HG03565 (cell line): ENCODE measurements around the gene UACA.

Experiments
- ATAC-seq: cut with Tn5 transposase; IDR thresholded peaks from one replicate; pipeline ENCODE4 v1.9.1; 2021; ENCODE audit warnings: mild to moderate bottlenecking, moderate library complexity; ENCODE audit not compliant: unreplicated experiment

UACA gene

DNA sequence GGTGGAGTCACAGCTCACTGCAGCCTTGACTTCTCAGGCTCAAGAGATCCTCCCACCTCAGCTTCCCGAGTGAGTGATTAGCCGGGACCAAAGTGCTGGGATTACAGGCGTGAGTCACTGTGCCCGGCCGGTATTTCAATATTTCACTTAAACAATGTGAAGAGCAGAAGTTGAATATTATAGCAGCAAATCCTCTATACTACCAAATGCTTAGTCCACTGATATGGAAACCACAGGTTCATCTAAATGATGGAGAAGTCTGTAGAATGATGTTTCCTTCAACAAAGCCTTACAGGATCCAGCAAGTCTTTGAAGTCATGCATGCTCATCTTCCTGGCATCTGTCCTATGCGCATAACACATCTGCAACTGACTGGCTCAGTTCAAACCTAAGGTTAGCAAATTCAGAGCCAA is 20.3 kb upstream of the UACA start:
- no peak for ATAC-seq

DNA sequence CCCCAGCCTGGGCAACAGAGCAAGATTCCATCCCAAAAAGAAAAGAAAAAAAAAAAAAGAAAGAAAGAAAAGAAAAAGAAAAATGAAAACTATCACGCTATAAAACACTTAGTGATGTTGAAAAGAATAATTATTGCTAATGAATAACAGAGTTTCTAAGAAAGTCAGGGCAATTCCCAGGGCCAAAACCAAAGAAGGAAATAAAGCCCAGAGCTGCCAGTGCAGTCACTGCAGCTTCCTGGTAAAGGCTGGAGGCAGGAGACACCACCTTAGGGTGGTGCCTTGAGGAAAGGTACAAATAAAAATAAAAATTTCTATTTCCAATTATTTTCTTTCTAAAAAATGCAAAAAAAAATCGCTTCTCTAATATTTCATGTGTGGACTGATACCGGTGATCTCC is 19.7 kb upstream of the UACA start:
- ATAC-seq: no peak

DNA sequence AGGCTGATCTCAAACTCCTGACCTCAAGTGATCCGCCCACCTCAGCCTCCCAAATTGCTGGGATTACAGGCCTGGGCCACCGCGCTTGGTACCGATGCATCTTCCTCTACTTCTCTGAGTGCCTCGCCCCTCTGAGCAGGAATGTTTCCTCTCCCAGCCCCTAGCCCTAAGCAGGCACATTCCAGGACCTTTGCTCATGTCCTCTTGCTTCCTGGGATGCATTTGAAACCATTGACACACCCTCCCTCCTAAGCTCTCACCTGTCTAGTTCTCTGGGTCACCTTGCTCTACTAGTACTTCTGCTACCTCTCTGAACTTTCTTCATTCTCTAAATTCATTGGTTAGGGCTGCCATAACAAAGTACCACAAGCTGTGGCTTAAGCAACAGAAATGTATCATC is 17.9 kb upstream of the UACA start:
- no peak for ATAC-seq

DNA sequence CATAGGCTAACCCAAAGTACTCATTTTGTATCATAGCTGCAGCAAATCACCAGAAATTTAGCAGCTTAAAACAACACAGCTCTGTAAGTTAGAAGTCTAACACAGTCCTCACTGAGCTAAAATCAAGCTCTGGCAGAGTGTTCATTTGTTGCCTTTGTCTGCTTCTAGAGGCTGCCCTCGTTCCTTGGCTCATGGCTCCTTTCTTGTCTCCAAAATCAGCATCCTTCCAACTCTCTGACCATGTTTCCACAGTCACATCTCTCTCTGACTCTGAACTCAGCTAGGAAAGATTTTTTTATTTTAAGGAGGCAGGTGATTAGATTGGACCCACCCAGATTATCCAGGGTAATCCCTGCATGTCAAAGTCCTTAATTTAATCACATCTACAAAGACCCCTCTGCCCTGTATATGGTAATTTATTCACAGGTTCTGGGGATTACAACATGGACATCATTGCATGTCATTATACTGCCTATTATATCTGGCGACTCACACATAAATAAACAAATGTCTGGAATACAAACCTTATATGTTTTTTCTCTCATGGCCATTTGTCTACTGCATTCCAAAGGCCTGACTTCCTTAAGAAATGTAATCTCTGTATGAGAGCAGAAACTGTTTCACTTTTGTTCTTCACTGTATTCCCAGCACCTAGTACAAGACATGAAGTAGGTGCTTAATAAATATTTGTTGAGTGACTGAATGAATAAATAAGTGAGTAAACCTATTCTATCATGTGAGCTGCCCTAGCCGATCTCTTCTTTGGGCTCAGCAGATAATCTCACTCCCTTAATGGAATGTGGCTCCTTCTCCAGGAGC is 15.1 kb upstream of the UACA start:
- no peak for ATAC-seq

DNA sequence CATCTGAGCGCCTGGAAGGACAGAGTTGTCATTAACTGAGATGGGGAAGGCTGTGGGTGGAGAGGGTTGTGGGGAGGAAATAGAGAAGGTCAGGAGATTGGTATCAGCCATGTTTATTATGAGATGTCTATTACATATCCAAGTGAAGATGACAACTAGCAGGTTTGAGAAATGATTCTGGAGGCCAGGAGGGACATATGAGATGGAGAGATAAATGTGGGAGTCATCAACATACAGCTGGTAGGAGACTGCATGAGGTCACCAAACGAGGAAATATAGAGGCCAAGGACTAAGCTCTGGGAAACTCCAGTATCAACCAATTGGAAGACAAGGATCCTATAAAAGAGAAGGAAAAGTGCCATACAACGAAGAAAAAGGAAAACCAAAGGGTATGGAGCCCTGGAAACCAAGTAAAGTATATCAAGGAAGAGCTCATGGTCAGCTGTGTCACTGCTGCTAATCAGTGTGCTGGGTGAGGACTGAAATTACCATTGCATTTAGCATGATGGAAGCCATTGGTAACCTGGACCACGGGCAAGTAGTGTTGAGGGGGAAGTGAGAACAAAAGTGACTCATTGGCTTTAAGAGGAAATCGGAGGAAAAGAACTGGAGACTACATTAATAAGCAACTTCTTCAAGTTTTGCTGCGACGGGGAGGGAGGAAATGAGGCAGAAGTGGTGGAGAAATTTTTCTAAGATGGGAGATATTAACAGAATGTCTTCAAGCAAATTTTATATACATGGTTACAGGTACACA is 14.0 kb upstream of the UACA start:
- no peak for ATAC-seq

DNA sequence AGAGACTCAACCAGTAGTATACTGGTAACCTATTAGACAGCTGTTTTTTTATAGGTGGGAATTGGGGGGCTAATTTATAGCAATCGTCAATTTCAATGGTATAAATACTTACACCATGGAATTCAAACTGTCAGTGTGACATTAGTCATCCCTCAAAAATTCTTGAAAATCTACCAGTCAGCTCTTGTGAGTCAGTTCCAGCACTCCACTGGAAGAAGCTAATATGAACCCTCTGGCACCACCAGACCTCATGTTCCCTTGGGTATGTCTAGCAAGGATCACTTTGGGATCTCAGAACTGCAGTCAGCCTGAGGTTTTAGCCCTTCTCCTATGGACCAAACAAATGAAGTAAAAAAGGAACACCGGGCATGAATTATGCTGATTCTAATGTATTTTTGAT is 11.8 kb upstream of the UACA start:
- no peak for ATAC-seq

DNA sequence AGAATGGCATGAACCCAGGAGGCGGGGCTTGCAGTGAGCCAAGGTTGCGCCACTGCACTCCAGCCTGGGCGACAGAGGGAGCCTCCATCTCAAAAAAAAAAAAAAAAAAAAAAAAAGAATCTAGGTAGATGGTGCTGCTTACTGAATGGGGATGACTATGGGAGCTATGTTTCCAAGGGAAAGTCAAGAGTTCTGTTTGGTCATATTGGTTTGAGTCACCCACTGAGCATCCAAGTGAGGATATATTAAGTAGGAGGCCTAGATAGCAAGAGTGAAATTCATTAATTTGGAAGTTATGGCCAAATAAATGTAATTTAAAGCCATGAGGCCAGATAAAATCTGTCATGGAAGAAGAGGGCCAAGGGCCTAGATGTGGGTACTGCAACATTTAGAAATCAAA is 9.0 kb upstream of the UACA start:
- no peak for ATAC-seq

DNA sequence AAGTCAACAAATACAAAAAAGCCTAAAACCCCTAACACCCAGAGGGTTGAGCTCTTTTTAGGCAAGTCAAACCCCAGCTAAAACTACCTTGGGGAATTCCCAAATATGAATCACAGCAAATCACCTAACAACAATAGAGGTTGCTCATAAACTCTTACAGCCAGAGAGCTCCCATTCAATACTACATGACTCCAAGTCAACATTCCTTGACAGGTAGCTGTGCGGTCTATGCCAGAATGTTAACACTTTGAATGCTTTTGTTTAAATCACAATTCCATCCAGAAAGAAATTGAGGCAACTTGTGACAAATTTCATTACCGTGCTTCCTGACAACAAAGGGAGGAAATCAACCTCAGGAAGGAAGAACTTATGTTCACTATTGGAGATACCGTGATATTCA is 7.5 kb upstream of the UACA start:
- no peak for ATAC-seq

DNA sequence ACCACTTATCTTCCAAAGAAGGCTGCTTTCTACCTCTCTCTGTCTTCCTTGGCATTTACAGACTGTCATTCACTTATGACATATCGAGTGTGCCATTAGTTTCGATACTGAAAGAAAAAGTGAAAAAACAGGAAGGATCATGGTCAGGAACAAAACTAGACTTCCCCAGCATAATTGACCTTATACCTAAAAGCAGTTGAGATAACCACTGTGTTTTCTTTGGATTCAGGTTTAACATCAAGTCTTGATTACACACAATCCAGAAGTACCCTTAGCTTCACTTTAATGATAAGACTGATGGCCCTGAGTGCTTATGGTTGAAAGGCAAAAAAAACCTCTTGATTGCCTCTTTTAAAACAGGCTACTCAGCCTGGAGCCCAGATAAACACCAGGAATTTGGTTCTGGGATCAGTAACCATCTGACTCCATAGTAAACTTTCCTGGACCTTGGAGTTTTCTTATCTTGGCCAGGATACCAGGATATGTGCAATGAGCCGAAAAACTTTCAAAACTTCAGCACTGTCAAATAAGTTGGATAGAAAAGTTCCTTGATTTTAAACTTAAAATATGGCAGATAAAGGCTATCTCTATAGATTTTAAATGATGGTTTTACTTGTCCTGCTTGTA is 5.0 kb upstream of the UACA start:
- no peak for ATAC-seq

DNA sequence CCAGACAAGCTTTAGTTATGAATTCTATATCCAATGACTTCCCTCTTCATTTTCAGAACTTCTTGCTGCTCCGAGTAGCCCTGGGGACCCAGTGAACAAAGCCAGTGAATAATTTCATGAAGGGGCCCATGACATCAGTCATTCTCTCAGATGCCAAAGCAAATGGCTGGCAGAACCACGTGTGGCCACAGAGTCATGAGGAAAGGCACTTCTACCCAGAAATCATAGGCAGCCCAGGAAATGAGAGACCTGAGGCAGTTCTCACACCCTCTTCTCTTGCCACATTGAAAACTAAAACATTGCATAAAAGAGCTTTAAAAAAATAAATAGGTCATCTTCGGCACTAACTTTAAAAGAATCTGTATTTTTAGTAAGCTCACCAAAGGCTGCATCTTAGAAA is 4.3 kb upstream of the UACA start:
- no peak for ATAC-seq

DNA sequence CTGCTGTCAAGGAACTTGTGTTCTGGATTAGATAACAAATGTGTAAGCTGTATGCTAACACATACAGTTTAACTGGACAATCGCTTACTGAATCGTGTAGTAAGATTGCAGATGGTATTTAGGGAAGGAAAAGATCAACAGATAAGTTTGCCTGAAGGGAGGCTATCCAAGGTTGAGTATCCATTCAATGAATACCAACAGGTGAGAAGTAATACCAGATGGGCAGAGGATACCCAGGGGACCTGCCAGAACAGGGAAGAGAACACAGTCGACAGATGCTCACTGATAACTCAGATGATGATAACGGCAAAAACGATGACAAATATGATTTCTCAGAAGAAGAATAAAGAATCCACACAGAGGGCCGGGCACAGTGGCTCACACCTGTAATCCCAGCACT is 3.2 kb upstream of the UACA start:
- no peak for ATAC-seq

DNA sequence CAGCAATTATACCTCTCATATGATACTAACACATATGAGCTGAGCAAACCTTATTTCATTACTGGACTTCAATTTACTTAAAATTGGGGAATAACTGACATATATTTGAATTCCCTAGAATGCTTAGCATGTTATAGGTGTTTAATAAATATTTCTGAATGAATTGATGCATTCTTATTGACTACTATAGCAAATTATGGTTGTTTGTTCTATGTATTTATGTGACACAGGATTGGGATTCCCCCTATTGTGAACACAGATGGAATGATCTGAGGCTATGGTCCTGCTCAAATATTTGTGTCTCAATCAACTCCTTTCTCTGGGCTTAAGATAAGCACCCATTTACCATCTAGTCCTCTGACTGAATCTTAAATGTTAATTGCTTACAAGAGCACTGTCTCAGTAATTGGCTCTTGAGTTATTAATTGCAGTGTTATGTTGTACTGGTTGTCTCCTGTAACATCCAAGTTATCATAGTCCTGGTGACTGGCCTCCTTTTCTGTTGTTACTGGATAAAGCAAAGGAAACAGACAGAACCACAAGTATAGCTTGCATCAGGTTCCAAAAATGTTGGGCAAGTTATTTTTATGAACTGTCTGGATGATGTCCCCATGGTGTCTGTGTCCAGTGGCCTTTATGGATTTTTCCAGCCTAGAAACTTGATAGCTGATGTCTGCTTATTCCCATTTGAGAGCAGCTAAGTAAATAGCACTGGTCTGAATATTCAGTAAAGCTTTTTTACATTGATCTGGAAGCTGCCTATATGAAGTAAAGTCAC is 2.3 kb upstream of the UACA start:
- no peak for ATAC-seq

DNA sequence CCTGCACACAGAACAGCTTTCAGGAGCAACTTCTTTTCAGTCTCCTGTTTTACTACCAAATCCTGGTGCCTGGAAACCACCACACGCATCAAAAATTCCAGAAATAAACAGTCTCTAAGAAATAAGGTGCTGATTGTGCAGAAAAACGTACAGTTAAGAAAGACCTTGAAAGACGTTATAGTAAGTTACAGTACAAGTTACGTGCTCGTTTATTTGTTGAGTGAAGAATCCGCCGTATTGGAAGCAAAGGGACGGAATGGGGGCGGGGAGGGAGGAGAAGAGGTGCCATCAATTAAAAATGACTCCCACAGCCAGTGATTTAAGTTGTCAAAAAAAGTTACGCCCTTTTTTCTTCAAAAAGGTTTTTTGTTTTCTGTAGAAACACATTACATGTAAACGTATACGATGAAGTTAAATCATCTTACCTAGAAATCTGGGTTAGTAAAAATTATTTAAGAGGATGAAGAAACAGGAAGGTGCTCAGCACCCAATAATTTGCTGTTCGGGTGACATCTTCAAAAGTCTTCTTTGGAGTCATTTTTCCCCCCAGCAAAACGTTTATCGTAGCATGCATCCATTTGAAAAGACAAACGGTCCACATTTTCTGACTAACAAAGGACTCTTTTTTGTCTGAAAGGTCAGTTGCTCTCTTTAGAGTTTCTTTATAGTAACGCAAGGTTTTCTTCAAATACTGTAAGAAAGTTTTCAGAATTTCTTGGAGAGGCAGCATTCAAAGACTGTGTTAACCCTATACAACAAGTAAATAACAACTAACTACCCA is 782 bp upstream of the UACA start:
- ATAC-seq: no peak

DNA sequence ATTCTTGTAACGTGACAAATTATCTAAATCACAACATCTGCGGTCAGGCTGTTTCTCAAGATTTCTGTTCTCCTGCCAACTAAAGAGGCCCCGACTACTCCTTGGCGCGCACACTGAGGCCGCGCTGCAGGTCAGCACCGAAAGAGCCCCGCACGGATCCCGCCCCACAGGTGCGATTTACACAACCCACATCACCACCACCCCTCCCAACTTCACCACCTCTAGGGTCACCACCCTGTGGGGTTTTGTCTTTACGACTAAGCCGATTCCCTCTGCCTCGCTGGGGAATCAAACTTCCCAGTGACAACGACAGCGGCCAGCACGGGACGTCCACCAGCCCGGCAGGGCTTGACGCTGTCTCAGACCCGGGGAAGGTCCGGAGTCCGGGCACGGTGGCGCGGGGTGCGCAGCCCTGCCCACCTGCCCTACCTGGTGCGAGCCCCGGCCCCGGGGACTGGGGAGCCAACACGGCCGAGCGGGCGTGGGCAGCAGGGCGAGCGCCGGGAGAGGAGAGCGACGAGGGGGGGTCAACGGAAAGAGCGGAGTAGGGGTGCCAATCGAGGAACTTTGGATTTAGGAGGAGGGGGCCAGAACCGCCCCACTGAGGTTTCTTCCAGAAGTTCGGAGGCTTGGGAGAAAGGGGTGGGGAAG is 764 bp downstream of the UACA start:
- no peak for ATAC-seq

DNA sequence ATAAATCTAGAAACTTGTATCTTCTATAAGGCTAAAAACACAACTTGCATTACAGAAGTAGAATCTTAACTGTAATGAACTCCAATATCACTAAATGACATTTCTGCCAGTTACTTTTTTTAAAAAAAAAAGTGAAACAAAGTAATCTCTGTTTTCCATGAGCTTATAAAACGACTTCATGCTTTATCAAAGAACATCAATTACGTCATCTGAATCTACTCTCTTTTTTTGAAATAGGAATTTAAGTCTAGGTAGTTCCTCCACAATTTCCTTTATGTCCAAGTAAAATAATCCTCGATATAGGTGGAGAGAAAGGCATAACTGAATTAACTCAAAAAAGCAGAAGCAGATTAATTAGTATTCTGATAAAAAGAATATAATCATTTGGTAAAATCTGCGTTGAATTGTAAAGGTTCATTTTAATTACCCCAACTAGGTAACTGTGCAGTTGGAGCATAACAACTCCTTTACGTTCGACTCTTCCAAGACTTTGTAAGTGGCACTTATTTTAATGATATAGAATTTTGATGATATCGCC is 1.4 kb downstream of the UACA start:
- no peak for ATAC-seq

DNA sequence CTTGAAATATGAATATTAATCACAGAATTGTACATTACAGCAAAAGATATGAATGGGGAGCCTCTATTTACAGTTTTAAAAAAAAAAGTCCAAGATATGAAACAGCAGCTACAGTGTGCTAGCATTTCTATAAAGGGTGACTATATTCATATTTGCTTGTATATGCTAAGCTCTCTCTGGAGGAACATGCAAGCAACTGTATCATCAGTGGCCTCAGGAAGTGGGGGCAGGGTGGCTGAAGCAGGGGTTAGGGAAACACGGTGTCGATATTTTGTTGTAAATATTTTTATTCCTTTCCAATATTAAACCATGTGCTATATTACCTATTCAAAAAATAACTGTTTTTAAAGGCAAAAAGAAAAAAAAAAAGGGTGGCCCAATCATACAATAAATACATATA is 2.3 kb downstream of the UACA start:
- ATAC-seq: no peak

DNA sequence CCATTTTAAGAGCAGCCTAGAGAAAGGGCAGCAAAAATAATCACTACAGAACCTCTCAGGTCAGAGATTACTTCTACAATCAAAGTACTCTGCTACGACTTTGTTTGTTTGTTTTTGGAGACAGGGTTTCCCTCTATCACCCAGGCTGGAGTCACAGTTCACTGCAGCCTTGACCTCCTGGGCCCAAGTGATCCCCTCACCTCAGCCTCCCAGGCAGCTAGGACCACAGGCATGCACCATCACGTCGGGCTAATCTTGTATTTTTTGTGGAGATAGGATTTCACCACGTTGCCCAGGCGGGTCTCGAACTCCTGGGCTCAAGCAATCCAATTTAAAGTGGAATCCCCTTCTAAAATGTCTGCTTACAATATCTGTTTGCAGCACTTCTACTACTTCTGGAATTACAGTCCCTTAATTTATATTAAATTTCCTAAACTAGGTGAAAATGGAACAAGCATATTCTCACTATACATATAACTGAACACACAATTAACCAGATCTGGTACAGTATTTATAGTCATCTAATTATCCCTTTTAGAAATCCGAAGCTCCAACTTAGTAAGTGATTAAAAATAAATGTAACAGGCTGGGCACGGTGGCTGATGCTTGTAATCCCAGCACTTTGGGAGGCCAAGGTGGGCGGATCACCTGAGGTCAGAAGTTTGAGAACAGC is 4.4 kb downstream of the UACA start:
- ATAC-seq: no peak

DNA sequence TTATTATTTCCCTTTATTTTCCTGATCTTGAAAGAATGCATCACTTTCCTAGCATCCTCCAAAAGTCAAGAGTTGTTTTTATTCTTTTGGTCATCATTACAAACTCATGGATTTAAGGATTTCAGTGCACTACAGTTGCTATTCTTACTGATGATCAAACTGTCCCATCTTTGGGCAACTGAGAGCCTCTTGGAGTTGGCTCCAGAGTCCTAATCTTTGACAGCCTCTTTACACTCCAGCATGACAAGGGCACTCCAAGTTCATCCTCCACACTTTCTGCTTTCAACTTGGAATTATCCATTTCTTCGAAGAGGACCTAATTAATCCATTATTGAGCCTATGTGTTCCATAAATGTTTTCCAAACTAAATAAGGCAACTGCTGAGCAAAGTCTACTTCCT is 5.7 kb downstream of the UACA start:
- no peak for ATAC-seq

DNA sequence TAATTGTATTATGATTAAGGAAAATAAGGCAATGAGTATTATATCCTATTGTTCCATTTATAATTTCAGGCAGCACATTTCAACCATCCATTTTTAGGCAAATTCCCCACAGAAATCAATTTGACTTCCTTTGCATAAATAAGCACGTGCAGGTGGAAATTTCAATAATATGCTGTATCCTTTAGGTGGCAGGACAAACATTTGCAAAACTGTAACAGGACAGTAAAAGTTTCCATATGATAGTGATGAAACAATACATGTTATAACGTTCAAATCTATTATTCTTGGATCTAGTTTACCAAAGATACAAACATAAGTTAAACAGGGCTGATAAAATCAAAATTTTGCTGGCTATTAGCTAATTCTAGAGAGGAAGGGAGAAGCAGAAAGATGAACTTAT is 8.5 kb downstream of the UACA start:
- ATAC-seq: no peak
